CD14-positive monocyte (primary cell): ENCODE measurements around the gene DGCR2. TPM values are rescaled to one million over a fixed set of nuclear protein-coding genes. Genes with fewer than 3 reads are reported as not detected.

Experiments used
- DNase-seq, 3 donors: peaks; one replicate each; pipeline ENCODE4 v3.0.0-alpha.2; 2011 to 2022
- H2AFZ ChIP-seq: 2 replicates; pipeline ENCODE4 v1.6.0; 2012; ENCODE audit warnings: mild to moderate bottlenecking, low read depth, low read length, inconsistent platforms; ENCODE audit not compliant: insufficient read depth, poor library complexity, severe bottlenecking
- H3K27ac ChIP-seq, 2 donors: 1 replicate in 1 of 2; 2 replicates in 1 of 2; pipeline ENCODE4 v1.5.1; 2012 to 2013; ENCODE audit warnings: low read length in 2 of 2, control low read depth in 1 of 2, inconsistent platforms in 1 of 2, low read depth in 1 of 2, mild to moderate bottlenecking in 1 of 2
- H3K27me3 ChIP-seq, 2 donors: one replicate each; pipeline versions ENCODE4 v1.6.0 to v1.6.1; 2011 to 2013; ENCODE audit warnings: low read length in 2 of 2; ENCODE audit not compliant: control insufficient read depth in 2 of 2, insufficient read depth in 2 of 2
- H3K36me3 ChIP-seq, 2 donors: replicated peaks in 1 of 2; 1 replicate in 1 of 2; 2 replicates in 1 of 2; pipeline versions ENCODE4 v1.5.1 to v1.6.1; 2012 to 2013; ENCODE audit warnings: low read length in 2 of 2, control low read depth in 1 of 2, inconsistent platforms in 1 of 2, mild to moderate bottlenecking in 1 of 2; ENCODE audit not compliant: insufficient read depth in 2 of 2, control insufficient read depth in 1 of 2
- H3K4me1 ChIP-seq, 2 donors: 1 replicate in 1 of 2; 2 replicates in 1 of 2; pipeline versions ENCODE4 v1.5.1 to v1.6.1; 2012 to 2013; ENCODE audit warnings: low read length in 2 of 2, control low read depth in 1 of 2, inconsistent platforms in 1 of 2, mild to moderate bottlenecking in 1 of 2, moderate library complexity in 1 of 2; ENCODE audit not compliant: insufficient read depth in 2 of 2, control insufficient read depth in 1 of 2
- H3K4me2 ChIP-seq: replicated peaks from 2 replicates; pipeline ENCODE3; 2012; ENCODE audit warnings: low read length, moderate library complexity, mild to moderate bottlenecking; ENCODE audit not compliant: poor library complexity, severe bottlenecking; ENCODE audit errors: extremely low read depth
- H3K4me3 ChIP-seq, 3 experiments: fragments of 200-600 bp in 1 of 3; sonication (generic) in 1 of 3; replicated peaks in 1 of 3; 1 replicate in 2 of 3; 2 replicates in 1 of 3; pipeline ENCODE4 v1.5.1; 2011 to 2013; ENCODE audit warnings: low read length in 3 of 3, mild to moderate bottlenecking in 3 of 3, control low read depth in 2 of 3, low read depth in 2 of 3, inconsistent platforms in 1 of 3, moderate library complexity in 1 of 3
- H3K79me2 ChIP-seq: 2 replicates; pipeline ENCODE4 v1.6.0; 2012; ENCODE audit warnings: mild to moderate bottlenecking, control low read depth, inconsistent platforms, low read length, moderate library complexity; ENCODE audit not compliant: insufficient read depth
- H3K9ac ChIP-seq: 2 replicates; pipeline ENCODE4 v1.6.0; 2017; ENCODE audit warnings: low read length, mild to moderate bottlenecking; ENCODE audit not compliant: insufficient read depth, poor library complexity, severe bottlenecking
- H3K9me3 ChIP-seq, 2 donors: replicated peaks in 1 of 2; 1 replicate in 1 of 2; 2 replicates in 1 of 2; pipeline versions ENCODE4 v1.5.1 to v1.6.1; 2012 to 2013; ENCODE audit warnings: low read length in 2 of 2, control low read depth in 1 of 2; ENCODE audit not compliant: control insufficient read depth in 1 of 2, insufficient read depth in 1 of 2
- H4K20me1 ChIP-seq: 2 replicates; pipeline ENCODE4 v1.6.0; 2012; ENCODE audit warnings: mild to moderate bottlenecking, low read length, control low read depth, moderate library complexity; ENCODE audit not compliant: insufficient read depth
- H3K27ac Mint-ChIP-seq, 7 donors: one replicate each; pipeline ENCODE4 v1.8.0; 2020; ENCODE audit warnings: mild to moderate bottlenecking in 7 of 7, mixed read lengths in 7 of 7, moderate library complexity in 6 of 7, inconsistent platforms in 2 of 7
- H3K27me3 Mint-ChIP-seq, 3 donors: one replicate each; pipeline ENCODE4 v1.8.0; 2021 to 2022; ENCODE audit warnings: low read depth in 3 of 3, mild to moderate bottlenecking in 3 of 3, mixed read lengths in 3 of 3, moderate library complexity in 3 of 3, inconsistent platforms in 1 of 3
- H3K36me3 Mint-ChIP-seq, 2 donors: one replicate each; pipeline ENCODE4 v1.8.0; 2020; ENCODE audit warnings: mixed read lengths in 2 of 2, inconsistent platforms in 1 of 2, mild to moderate bottlenecking in 1 of 2
- H3K4me1 Mint-ChIP-seq: one replicate; pipeline ENCODE4 v1.8.0; 2020; ENCODE audit warnings: mild to moderate bottlenecking, mixed read lengths
- H3K4me3 Mint-ChIP-seq, 2 donors: one replicate each; pipeline ENCODE4 v1.8.0; 2020; ENCODE audit warnings: mild to moderate bottlenecking in 2 of 2, mixed read lengths in 2 of 2, moderate library complexity in 1 of 2
- H3K9me3 Mint-ChIP-seq, 7 donors: one replicate each; pipeline ENCODE4 v1.8.0; 2020 to 2022; ENCODE audit warnings: mixed read lengths in 7 of 7, mild to moderate bottlenecking in 6 of 7, moderate library complexity in 6 of 7, inconsistent platforms in 2 of 7
- CTCF ChIP-seq: fragments of 200-600 bp; IDR thresholded peaks from one replicate; pipeline ENCODE4 v1.8.0; 2022; ENCODE audit warnings: antibody characterized with exemption, mild to moderate bottlenecking
- whole genome bisulfite sequencing: methylation state at CpG from one replicate; pipeline ENCODE4 v1.1.5; 2013; ENCODE audit warnings: missing lambda C conversion rate; ENCODE audit not compliant: insufficient coverage; 5-methylcytosine and 5-hydroxymethylcytosine counted together
- intact Hi-C, 2 donors: fragments of 100-400 bp; cut with micrococcal nuclease; formaldehyde crosslinking; loops; one replicate each; pipeline versions ENCODE4 v1.15.0 to v1.15.1; 2023
- polyA plus RNA-seq, 3 donors: library from polyadenylated mRNA; depleted of rRNA in 1 of 3; unstranded in 2 of 3; stranded (reverse) in 1 of 3; fragments of 300-500 nt in 2 of 3; fragments of >200 nt in 1 of 3; fragmentation: Illumina TruSeq in 2 of 3; gene quantifications; 1 replicate in 2 of 3; 2 replicates in 1 of 3; pipeline ENCODE4 v1.2.3, GENCODE V29; 2012 to 2021

The DGCR2 gene
- polyA plus RNA-seq, 3 donors, result 28.9 to 37.0 (median 36.2) TPM

DNA sequence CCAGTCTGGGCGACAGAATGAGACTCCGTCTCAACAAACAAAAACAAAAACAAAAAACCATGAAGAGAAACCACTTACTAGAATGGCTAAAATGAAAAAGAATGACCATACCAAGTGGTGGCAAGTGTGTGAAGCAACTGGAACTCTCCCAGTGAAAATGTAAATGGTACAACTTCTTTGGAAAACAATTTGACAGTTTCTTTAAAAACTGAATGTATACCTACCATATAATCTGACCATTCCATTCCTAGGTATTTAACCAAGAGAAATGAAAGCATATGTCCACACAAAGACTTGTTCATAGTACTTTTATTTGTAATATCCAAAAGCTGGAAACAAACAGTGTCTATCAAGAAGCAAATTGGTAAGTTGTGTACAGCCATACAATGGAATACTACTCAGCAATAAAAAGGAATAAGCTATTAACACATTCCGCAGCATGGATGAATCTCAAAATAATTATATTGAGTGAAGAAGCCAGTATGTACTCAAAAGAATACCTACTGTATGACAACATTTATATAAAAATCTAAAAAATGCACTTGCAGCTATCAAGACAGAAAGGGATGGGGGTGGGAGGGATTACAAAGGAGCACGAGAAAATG lies 27.7 kb downstream of the DGCR2 start:
- no peaks in the 10 kb centered on the region for H3K9me3 ChIP-seq
- peaks cover 26 to 36% of the 10 kb centered on the region in 2 donors for H3K4me1 ChIP-seq

DNA sequence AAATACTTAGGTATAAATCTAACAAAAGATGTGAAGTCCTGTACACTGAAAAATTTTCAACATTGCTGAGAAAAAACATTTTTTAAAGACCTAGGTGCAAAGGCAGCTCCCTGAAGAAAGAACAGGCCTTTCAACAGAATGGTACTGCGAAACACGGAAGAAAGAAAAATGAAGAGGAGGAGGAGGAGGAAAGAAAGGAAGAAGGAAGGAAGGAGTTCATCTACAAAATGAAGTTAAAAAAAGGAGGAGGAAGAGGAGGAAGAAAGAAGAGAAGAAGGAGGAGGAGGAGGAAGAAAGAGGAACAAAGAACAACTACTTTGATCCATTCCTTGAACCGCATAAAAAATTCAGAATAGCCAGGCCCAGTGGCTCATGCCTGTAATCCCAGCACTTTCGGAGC lies 29.5 kb downstream of the DGCR2 start:
- 44% methylated on average over 2 of the region's 4 CpGs for WGBS

More for the DNA sequence above, 27.7 kb downstream of the DGCR2 start:
- no peak for DNase-seq
- Mint-ChIP-seq H3K27me3 (peaks cover 0 to 2% (median 0%) of the 10 kb centered on the region in 3 donors), H3K9me3 (no peaks in the 10 kb centered on the region), H3K27ac (peak overlapping the region in 2 of 7 donors; percentile 11 to 20), H3K4me3 (no peak overlapping the region), H3K4me1 (peaks cover 57% of the 10 kb centered on the region), H3K36me3 (peaks cover 24 to 38% of the 10 kb centered on the region in 2 donors)
- H3K4me3 ChIP-seq, result no peak overlapping the region
- H3K27ac ChIP-seq, result no peak overlapping the region
- no peak overlapping the region for H3K9ac ChIP-seq
- H3K36me3 ChIP-seq, result peaks cover 4 to 21% of the 10 kb centered on the region in 2 donors
- H2AFZ ChIP-seq, result no peak overlapping the region
- TF ChIP-seq CTCF, result no peak
- peaks cover 58% of the 10 kb centered on the region for H4K20me1 ChIP-seq
- no peak overlapping the region for H3K4me2 ChIP-seq
- no CpG with 5 or more reads among the region's 4 CpGs for WGBS
- H3K27me3 ChIP-seq, result no peaks in the 10 kb centered on the region
- peaks cover 99% of the 10 kb centered on the region for H3K79me2 ChIP-seq
- intact Hi-C loops, result no loop called here

More for the DNA sequence above, 29.5 kb downstream of the DGCR2 start:
- no peaks in the 10 kb centered on the region for H3K9me3 ChIP-seq
- Mint-ChIP-seq H3K36me3 (peaks cover 30 to 39% of the 10 kb centered on the region in 2 donors), H3K9me3 (no peaks in the 10 kb centered on the region), H3K27ac (peak overlapping the region; percentile 6 to 90 (median 82)), H3K27me3 (peaks cover 0 to 2% (median 0%) of the 10 kb centered on the region in 3 donors), H3K4me1 (peaks cover 60% of the 10 kb centered on the region), H3K4me3 (peak overlapping the region in 1 of 2 donors; percentile 52)
- peaks cover 37 to 47% of the 10 kb centered on the region in 2 donors for H3K4me1 ChIP-seq
- no peak overlapping the region for H3K4me2 ChIP-seq
- TF ChIP-seq CTCF, result no peak
- no peak overlapping the region for H3K9ac ChIP-seq
- no peak for DNase-seq
- H4K20me1 ChIP-seq, result peaks cover 40% of the 10 kb centered on the region
- intact Hi-C loops, result no loop called here
- H3K27ac ChIP-seq, result peak overlapping the region in 1 of 2 donors; percentile 55
- H3K27me3 ChIP-seq, result no peaks in the 10 kb centered on the region
- H3K79me2 ChIP-seq, result peaks cover 99% of the 10 kb centered on the region
- no peak overlapping the region for H3K4me3 ChIP-seq
- peaks cover 4 to 27% of the 10 kb centered on the region in 2 donors for H3K36me3 ChIP-seq
- H2AFZ ChIP-seq, result no peak overlapping the region
